Measurements from ENCODE around the gene TRIM41. TPM values are rescaled to one million over a fixed set of nuclear protein-coding genes. Genes with fewer than 3 reads are reported as not detected.

Gene TRIM41
- total and polyA plus RNA-seq, 9 of the 15 experiments (the other 6 are each of a cell fraction or from before 2014, with no cell fraction given), result 1.8 to 47.6 (median 20.9) TPM

DNA sequence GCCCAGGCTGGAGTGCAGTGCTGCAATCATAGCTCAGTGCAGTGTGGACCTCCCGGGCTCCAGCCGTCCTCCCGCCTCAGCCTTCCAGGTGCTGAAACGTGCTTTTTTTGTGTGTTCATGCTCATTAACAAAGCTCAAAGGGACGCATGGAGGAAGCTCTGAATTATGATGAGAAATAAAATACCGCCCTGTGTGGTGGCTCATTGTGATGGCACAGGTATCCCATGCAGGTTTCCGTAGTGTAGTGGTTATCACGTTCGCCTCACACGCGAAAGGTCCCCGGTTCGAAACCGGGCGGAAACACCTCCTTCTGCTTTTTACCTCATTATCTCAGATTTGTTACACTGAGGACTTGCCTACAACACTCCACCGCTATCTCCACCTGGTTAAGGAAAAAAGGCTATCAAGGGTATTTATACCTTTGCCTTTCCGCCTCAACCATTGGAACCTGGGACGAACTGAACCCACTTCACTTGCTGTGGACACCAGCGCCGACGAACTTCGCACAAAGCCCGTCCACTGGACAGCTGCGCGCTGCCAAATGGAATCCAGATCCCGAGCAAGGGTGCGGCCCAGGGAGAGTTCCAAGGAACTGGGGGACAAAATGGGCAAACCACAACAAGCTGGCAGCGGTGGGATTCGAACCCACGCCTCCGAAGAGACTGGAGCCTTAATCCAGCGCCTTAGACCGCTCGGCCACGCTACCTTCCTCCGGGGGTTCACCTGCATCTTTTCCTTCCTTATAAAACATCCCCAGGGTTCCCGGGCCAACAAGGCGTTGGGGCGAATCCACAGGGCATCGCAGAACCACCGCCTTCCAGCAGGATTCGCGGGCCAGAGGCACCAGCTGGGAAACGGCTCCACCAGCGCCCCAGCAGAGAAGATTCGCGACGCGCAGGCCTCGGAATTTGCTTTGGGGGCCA lies 49.4 kb upstream of the TRIM41 start (continued):
- TF ChIP-seq POLR2H (tag; IDR thresholded peaks at IDR 0.05; ENCODE audit: low read depth) (peak; percentile 98), ZNF407 (IDR thresholded peaks at IDR 0.05; ENCODE audit: low read depth) (peak; percentile 80), BHLHE40 (IDR thresholded peaks at IDR 0.05; ENCODE audit: low read length) (peak; percentile 39), ZFP91 (CRISPR knock-in tag; IDR thresholded peaks at IDR 0.05) (no peak), MTA1 (IDR thresholded peaks at IDR 0.05; ENCODE audit: borderline replicate concordance) (peak; percentile 25; the same call in 1 of the 2 replicates), JUND (IDR thresholded peaks at IDR 0.05; ENCODE audit: borderline replicate concordance, low read depth, low read length) (peak; percentile 7; the same call in 1 of the 2 replicates), JUND (tag; IDR thresholded peaks at IDR 0.05; ENCODE audit: borderline replicate concordance, low read depth, low read length) (no peak), ZNF699 (CRISPR knock-in tag; IDR thresholded peaks at IDR 0.05; ENCODE audit: insufficient replicate concordance) (no peak), TAF15 (IDR thresholded peaks at IDR 0.05; ENCODE audit: low read depth, low read length) (no peak), CHD2 (IDR thresholded peaks at IDR 0.05; ENCODE audit: low read depth, low read length) (no peak), TBL1XR1 (IDR thresholded peaks at IDR 0.05; ENCODE audit: low read length in 2 of 2) (0 out of 4 replicates have a peak, but pooled peaks of 1 of the 2 experiments have one; percentile 63)
- TF ChIP-seq, protein P1, sequence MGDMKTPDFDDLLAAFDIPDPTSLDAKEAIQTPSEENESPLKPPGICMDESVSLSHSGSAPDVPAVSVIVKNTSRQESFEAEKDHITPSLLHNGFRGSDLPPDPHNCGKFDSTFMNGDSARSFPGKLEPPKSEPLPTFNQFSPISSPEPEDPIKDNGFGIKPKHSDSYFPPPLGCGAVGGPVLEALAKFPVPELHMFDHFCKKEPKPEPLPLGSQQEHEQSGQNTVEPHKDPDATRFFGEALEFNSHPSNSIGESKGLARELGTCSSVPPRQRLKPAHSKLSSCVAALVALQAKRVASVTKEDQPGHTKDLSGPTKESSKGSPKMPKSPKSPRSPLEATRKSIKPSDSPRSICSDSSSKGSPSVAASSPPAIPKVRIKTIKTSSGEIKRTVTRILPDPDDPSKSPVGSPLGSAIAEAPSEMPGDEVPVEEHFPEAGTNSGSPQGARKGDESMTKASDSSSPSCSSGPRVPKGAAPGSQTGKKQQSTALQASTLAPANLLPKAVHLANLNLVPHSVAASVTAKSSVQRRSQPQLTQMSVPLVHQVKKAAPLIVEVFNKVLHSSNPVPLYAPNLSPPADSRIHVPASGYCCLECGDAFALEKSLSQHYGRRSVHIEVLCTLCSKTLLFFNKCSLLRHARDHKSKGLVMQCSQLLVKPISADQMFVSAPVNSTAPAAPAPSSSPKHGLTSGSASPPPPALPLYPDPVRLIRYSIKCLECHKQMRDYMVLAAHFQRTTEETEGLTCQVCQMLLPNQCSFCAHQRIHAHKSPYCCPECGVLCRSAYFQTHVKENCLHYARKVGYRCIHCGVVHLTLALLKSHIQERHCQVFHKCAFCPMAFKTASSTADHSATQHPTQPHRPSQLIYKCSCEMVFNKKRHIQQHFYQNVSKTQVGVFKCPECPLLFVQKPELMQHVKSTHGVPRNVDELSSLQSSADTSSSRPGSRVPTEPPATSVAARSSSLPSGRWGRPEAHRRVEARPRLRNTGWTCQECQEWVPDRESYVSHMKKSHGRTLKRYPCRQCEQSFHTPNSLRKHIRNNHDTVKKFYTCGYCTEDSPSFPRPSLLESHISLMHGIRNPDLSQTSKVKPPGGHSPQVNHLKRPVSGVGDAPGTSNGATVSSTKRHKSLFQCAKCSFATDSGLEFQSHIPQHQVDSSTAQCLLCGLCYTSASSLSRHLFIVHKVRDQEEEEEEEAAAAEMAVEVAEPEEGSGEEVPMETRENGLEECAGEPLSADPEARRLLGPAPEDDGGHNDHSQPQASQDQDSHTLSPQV (IDR thresholded peaks at IDR 0.05), result peak; percentile 44

All from K562 (cell line).